ENCODE data around the gene HAAO.

The HAAO gene

DNA sequence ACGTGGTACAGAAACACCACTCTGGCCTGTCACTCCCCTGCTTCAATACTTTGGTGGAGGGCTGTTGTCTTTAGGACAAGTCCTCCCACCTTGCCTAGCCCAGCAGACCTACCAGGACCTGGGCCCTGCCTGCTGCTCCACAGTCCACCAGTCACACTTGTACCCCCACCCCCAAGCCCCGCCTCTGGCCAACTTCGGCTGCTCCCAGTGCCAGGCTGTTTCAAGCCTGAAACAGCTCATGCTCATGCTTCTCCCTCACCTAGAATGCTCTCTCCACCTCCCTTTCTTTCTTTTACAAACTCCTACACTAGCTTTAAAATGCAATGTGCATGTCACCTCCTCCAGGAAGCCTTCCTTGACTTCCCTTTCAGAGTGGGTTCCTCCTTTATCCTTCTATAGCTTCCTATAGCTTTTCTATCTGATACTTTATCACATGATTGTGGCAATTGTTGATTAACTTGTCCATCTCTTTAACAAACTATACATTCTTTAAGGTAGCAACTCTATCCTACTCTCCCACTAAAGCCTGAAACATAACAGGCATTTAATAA is 23.6 kb downstream of the HAAO start:
- no peak for FAIRE-seq
- no peak for DNase-seq (ENCODE audit: low spot score)

DNA sequence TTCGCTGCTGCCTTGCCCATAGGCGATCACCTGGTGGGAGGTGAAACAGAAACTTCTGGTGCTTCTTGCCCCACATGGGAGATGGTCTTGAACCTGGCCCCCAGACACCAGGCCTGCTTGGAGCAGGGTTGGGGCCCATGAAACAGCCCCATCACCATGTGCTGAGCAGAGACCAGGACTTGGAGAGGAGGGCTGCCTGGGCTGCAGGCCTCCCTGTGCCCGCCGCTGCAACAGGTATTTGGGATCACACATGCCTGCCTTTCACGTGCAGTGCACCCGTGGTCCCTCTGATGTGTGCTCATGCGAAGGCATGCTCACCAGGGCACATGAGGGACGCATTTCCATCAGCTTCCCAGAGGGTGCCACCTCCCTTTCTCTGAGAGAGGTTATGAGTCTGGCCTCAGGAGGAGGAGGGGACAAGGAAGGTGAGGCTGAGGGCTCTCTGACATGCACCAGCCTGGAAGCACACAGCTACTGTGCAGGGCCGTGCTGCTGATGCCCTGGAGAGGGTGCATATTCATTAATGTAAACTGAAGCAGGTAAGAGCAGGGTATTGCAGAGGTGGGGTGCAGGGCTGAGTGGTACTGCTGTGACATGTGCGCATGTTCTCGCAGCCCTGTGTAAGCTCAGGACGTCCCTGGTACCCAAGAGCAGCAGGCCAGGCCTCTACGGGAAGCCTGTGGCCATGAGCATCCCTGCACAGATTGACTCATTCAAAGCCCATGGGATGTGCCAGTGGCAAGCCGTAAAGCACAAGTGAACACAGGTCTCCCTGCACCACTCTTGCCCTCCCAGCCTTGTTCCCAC is 24.3 kb downstream of the HAAO start:
- FAIRE-seq (no peak), DNase-seq (ENCODE audit: low spot score) (no peak)

DNA sequence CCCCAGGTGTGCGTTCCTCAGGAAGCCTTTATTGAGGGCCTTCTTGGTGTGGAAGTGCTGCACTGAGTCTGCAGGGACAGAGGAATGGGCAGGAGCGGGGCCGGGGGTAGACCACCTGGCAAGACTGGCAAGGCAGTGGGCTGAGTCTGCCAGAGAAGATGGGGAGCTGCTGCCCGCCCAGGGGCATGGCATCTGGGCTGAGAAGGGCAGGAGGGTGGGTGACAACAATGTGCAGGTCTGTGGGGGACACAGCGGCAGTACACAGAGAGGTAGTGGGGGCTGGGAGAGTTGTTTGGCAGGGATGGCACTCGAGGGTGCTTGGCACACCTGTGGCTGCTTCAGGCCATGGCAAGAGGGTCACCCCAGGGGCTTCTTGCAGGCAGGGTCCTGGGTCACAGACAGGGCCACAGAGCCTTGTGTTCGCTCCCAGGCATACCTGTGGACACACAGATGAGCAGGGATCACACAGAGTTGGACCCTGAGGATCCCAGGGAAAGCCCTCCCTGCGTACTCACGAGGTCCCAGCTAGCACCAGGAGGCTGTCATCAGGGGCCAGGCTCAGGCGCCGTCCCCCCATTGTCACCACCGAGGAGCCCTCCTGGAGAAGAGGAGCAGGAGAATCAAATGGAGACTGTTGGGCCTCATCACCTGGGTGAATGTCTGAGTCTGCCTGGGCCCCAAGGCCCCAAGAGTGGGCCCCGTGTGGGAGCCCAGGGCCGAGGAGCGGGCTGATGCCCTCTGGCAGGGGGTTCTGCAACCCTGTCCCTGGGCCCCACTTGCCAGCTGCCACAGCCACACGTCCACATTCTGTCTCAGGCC is 25.1 kb downstream of the HAAO start:
- FAIRE-seq (no peak), DNase-seq (ENCODE audit: low spot score) (no peak)

DNA sequence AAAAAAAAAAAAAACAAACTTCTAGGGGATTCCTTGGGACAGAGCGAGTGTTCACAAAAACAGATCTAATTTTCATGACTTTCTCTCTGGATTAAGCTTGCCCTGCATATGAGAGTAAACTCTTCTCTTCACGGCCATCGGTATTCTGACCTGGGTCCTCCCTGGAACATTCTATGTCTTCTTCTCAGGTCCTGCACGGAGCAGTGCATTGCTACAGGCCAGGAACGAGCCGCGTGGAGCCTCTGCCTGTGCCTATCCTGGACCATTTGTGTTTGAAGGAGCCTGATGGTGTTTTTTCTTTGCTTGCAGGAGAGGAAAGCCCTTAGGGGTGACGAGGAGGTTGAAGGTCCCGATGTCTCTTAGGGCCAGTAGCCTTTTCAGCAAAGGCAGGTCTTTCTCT is 26.7 kb downstream of the HAAO start:
- FAIRE-seq (no peak), DNase-seq (ENCODE audit: low spot score) (no peak)

DNA sequence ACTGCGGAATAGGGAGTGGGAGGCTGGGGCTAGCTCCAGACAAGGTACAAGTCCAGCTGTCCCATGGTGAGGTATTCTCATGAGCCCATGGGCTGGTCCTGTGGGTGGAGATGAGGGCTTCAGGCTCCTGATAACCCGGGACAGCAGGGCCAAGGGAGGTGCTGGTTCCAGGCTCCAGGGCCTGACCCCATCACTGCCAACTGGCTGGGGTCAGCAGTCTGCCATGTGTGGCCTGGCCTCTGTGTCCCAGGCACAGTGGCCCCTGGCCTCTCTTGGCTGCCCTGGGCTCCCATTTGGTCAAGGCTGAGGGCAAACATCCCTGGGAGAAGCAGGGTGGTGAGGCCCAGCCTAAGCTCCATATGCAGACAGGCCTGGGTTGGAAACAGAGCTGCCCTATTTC is 27.5 kb downstream of the HAAO start:
- DNase-seq (ENCODE audit: low spot score) = no peak

DNA sequence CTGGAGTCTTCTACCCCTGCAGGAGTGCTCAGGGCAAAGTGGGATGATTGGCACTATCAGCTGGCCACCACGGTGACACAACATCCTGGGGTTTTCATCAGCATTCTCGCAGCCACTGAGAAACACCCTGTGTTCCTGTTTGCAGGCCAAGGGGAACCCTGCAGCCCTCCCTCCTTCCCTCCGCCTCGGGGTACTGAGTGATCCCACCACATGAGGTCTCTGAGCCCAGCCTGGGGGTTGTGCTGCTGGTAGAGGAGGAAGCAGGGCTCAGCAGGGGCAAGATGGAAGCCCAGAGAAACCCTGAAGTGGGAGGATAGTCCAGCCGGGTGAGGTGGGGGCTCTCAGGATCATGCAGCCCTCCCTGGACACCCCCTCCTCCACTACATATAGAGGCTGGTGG is 28.3 kb downstream of the HAAO start, which contains the start of gene OXER1:
Gene OXER1 (minus strand): TSS at position 40 of the 400 bp plus-strand sequence. CDS start 73 bp downstream, outside the sequence.
- no peak for DNase-seq (ENCODE audit: low spot score)
- FAIRE-seq = no peak

More for the DNA sequence above, 27.5 kb downstream of the HAAO start:
- no peak for FAIRE-seq

DNA sequence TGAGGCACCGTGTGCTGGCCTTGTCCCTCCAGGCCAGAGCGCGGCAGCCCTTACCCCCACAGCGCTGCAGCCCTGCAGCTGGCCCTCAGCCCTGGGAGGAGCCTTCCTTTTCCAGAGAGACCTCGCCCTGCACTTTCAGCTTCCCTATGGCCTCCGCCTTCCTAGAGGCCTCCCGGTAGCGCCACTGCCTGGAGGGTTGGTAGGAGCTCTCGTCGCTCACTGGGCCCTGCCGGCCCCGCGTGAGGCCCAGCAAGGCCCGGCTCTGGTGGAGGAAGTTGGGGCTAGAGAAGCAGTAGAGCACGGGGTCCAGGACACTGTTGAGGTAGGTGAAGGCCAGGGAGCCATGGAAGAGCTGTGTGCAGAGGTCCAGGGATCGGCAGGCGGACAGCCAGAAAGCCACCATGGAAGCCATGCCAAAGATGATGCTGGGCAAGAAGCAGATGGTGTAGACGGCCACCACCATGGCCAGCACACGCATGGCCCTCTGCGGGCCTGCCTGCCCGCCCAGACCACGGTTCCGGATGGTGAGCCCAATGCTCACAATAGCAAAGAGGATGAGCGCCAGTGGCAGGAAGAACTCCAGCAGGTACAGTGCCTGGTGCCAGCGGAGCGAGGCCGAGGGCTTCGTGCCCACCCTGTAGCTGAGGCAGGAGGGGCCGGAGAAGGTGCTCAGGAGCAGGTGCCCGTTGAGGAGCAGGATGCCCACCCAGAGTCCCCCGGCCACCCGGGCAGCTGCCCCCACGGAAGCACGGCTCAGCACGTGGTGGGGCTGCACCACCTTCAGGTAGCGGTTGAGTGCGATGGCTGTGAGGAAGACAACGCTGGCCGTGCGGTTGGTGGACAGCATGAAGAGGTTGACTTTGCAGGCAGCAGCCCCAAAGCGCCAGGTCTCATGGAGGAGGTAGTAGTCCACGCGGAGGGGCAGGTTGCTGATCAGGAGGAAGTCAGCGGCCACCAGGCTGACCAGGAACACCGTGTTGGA is 29.3 kb downstream of the HAAO start:
- FAIRE-seq = no peak

DNA sequence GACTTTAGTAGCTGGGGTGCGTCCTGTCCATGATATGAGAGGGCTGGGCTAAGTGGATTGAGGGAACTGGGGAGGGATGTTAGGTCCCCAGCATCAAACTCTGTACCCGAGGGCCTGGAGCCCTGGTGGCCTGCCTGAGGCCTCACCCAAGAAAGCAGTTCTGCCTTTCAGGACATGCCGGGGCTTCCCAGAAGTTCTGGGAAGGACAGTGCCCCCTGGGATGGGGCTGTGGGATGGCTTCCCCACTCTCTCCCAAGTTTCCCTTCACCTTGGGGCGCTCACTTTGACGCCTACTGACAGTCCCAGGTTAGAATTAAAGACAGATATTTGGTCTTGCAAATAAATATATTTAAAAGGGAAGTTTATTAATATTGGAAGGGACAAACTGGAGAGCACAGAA is 30.2 kb downstream of the HAAO start:
- FAIRE-seq (no peak), DNase-seq (ENCODE audit: low spot score) (no peak)

More for the DNA sequence above, 29.3 kb downstream of the HAAO start:
- DNase-seq (ENCODE audit: low spot score) = no peak

DNA sequence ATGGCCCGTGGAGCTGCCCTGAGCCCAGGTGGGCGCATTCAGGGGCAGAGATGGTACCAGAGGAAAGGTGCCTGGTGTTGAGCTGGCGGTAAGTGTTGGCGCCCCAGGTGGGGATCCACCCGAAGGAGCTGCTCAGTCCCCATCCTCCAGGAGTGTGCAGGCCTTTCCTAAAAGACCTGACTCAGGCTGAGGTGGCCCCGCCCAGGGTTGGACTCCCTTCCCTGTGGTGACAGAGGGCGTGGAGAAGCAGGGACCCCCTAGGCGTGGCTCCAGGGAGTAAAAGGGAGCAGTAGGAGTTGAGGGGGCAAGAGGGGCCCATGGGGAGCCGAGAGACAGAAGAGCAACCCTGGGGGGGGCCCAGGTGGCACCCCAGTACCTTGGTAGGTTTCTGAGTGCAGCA is 30.8 kb downstream of the HAAO start:
- DNase-seq (ENCODE audit: low spot score) (no peak), FAIRE-seq (no peak)

DNA sequence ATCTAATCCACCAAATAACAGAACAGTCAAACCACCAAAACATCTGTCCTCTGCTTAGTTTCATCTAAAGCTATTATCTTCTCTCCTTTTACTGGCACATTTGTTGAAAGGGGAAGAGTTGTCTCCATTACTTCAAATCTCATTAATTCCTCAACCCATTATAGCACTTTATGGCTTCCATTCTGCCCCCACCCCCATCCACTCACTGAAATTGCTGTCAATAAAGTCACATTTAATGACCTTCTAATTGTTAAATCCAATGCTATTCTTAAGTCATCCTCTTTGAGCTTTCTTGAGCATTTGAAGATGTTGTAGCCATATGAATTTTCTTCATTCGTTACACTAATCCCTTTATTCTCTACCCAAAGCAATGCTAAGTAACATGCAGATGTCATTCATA is 33.6 kb downstream of the HAAO start:
- DNase-seq (ENCODE audit: low spot score) (no peak), FAIRE-seq (no peak)

DNA sequence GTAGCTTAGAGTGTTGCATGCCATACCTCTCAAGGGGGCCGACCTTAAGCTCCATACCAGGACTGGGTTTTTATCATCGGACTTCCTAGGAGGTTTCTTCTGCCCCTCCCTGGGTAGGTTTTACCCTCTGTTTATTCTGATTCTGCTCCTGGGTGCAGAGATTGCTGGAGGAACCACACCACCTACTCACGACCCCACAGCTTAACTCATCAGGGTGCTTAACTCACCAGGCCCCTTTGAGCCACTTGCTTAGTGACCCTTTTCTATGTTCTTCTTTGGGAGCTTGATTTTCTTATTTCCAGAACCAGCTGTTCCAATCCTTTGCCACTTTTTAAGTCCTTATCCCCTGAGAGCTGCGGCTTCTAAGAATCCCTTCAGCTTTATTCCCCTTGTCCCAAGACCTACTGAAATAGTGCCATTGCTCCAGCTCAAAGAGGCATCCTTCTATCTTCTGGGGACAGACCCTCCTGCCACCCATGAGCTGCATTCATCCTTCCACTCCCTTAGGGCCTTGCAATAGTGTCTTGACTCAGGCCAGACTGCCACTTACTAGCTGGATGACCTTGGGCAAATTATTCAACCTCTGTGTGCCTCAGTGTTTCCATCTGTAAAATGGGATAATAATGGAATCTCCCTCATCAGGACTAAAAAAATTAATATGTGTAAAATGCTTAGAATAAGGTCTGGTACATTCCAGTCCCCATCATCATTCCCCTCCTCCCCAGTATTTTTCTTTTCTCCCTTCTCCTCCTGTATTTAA is 34.2 kb downstream of the HAAO start:
- FAIRE-seq (no peak), DNase-seq (ENCODE audit: low spot score) (no peak)

DNA sequence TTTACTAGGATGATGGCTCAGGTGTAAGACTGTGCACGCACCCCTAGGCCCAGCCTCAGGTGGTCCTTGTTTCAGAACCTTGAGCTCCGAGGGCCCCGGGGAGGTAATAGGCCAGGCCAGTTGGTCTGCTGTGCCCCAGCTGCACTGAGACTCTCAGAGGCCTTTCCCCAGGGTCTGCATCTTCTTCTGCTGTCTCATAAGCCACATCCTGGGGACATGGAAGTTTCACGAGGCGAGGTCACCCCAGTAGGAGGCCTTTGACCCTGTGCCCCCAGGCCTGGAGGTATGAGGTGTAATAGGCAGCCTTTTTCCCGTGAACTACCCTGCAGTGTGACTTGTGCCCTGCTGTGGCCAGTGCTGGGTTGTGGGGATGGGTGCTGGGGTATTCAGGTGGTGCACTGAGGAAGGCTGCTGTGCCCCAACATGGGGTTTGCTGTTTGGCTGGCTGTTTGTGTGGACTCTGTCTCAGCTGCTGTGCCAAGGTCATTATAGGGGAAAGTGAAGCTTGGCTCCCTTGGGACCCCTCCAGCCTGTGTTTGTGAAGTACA is 35.3 kb downstream of the HAAO start:
- no peak for FAIRE-seq
- DNase-seq (ENCODE audit: low spot score) = no peak

DNA sequence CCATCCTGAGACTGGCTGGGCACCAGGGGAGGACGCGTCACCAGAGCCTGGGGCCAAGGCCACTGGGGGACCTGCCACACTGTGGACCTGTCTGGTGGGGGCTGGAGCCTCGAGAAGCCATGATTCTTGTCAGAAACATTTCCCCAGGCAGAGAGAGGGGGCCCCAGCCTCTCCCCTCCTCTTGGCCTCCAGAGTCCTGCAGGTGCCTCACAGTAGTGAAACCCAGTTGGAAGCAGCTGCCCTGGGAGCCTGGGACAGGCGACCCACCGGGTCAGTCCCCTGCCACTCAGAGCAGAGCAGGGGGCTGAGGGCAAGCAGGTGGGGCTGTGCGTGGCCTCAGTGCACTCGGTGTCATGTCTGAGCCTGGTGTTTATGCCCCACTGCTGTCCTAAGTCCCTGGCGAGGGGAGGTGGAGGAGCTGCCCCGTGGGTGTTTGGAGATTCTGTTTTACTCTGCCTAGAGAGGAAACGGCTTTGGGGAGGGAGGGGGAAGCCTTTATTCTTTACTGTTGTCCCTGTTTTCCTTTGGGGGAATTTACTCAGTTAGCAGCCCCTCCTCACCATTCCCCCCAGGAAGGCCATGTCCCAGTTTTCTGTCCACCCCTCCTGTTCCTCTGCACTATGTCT is 36.1 kb downstream of the HAAO start:
- DNase-seq (ENCODE audit: low spot score) = no peak
- no peak for FAIRE-seq

DNA sequence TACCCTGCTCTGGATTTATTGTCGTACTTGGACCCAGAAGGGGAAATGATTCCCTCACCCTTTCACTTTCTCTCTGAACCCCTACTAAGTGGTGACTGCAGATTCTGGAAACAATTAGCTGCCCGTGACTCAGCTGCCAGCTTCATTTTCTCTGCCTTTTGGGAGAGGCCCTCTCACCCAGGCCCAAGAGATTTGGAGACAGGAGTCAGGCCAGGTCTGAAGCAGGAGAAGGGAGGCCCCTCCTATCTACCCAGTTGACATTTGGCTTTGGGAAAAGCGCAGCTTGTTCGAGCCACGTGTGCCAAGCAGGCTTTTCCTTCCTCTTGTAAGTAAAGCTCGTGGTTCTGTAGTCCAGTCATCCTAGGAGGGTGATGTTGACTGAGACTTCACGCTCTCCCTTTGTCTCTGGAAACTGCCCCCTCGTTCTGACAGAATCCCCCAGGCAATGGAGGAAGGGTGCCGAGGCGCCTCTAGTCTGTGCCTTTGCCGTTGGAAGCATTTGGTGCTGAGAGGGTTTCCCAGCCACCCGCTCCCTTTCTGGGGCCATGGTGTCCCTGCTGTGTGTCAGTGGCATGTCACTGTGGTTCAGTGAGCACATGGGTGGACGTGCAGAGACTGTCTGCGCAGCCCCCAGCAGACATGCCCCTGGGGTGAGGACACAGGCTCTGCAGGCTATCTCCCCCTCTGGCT is 37.0 kb downstream of the HAAO start:
- DNase-seq (ENCODE audit: low spot score) (no peak), FAIRE-seq (no peak)

DNA sequence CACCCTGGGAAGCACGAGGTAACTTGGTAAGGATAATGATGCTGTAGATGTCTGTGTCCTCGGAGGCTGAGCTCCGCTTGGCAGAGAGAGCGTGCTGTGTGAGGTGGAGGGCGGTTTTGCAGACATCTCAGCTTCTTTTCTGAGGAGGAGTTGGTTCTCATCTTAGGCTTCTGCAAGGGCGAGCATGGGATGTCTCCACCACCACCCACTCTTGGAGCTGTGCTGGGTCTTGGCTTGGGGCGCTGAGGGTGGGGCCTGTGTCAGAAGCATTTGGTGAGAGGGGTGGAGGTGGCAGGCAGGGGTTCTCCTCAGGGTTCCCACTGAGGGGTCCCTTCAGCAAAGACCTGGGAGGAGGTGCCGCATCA is 37.6 kb downstream of the HAAO start:
- FAIRE-seq = no peak

DNA sequence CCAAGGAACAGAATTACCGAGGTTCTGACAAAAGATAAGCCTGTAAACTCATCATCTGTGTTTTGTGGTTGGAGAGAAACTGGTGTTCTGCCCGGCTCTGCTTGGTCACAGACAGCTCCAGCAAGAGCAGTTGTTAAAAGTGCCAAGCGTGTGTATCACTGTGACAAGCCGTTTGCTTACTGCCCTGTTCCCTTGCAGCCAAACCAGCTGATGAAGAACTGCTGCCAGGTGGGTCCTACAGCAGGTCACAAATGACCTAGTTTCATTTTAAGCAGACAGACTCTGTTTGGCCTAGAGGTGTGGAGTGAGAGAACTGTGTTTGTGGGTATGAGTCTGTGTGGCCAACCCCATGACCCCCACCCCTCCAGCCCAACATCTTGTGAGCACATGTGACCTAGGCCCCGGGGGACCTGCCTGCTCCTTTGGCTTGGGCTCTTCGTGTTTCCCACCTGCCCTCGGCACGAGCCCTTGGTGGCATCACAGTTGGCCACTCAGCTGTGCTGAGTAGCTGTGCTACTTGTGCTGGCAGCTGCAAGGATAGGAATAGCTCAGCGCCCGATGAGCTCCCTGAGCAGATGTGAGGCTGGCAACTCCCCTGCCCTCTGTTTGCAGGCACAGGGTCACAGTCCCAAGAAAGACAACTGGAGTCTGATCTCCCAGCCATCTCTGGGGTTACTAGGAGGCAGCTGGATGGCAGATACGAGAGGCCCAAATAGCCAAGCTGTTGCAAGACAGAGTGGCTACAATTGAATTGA is 38.2 kb downstream of the HAAO start:
- no peak for DNase-seq (ENCODE audit: low spot score)
- FAIRE-seq = no peak

More for the DNA sequence above, 37.6 kb downstream of the HAAO start:
- DNase-seq (ENCODE audit: low spot score) = no peak

DNA sequence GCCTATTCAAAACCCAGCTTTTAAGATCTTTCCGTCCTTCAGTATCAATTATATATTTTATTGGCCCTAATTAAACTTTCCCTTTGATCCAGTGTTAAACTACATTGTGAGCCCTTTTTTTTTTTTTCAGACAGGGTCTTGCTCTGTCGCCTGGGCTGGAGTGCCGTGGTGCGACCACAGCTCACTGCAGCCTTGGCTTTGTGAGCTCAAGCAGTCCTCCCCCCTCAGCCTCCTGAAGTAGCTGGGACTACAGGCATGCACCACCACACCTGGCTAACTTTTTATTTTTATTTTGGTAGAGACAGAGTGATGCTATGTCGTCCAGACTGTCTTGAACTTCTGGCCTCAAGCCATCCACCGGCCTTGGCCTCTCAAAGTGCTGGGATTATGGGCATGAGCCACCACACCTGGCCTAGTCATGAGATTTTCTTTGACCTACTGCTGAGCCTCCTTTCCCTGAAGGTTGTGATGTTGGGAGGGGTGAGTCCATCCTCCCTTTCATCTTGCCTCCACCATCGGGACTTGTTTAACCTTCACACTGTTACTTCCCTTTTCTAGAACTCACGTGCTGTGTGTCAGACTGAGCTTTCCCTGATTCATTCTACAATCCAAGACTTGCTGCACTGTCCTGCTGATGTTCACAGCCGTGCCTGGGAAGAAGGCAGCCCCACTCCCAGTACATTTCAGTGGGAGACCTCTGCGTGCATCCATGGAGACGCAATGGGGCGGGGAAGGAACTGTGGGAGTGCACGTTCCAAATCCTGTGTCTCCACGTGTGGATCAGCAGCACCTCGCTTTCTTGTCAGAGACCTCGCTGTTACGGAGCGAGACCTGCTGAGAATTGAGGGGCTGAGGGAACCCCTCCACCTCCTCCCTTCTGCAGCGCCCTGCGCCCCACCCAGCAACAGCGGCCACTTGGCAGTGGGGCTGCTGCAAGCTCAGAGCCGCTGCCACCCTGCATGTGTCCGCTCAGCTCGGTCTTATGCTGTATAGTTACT is 39.3 kb downstream of the HAAO start:
- DNase-seq (ENCODE audit: low spot score) (no peak), FAIRE-seq (no peak)

Data from RCC 7860 (cell line).